ENCODE data around the gene CRNKL1. TPM values are rescaled to one million over a fixed set of nuclear protein-coding genes. Genes with fewer than 3 reads are reported as not detected.

CRNKL1 gene
- total RNA-seq, 1 experiment from 2014 or later: 6.7 TPM

GRCh38 chr20:20024942-20025341 lies 27.3 kb downstream of the CRNKL1 start:
- DNase-seq: no peak
- H3K27me3 Mint-ChIP-seq (ENCODE audit: unreplicated experiment): no peaks in the 10 kb centered on the region
- H3K4me3 Mint-ChIP-seq (ENCODE audit: low read depth, unreplicated experiment): no peak overlapping the region
- TF ChIP-seq, protein P1, sequence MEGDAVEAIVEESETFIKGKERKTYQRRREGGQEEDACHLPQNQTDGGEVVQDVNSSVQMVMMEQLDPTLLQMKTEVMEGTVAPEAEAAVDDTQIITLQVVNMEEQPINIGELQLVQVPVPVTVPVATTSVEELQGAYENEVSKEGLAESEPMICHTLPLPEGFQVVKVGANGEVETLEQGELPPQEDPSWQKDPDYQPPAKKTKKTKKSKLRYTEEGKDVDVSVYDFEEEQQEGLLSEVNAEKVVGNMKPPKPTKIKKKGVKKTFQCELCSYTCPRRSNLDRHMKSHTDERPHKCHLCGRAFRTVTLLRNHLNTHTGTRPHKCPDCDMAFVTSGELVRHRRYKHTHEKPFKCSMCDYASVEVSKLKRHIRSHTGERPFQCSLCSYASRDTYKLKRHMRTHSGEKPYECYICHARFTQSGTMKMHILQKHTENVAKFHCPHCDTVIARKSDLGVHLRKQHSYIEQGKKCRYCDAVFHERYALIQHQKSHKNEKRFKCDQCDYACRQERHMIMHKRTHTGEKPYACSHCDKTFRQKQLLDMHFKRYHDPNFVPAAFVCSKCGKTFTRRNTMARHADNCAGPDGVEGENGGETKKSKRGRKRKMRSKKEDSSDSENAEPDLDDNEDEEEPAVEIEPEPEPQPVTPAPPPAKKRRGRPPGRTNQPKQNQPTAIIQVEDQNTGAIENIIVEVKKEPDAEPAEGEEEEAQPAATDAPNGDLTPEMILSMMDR (IDR thresholded peaks at IDR 0.05; ENCODE audit: unreplicated experiment): no peak
- CTCF ChIA-PET: no interaction called here
- intact Hi-C loops (cut with micrococcal nuclease; ENCODE audit: unreplicated experiment): no loop called here
- BruUV-seq (replicated peaks): no TSS peak
- no peaks in the 10 kb centered on the region for H3K36me3 Mint-ChIP-seq (ENCODE audit: insufficient read depth, unreplicated experiment)
- H3K9me3 Mint-ChIP-seq (ENCODE audit: low read depth, unreplicated experiment): no peaks in the 10 kb centered on the region
- H3K4me1 Mint-ChIP-seq (ENCODE audit: low read depth, unreplicated experiment): no peaks in the 10 kb centered on the region
- no peak overlapping the region for H3K27ac Mint-ChIP-seq (ENCODE audit: unreplicated experiment)

DNA sequence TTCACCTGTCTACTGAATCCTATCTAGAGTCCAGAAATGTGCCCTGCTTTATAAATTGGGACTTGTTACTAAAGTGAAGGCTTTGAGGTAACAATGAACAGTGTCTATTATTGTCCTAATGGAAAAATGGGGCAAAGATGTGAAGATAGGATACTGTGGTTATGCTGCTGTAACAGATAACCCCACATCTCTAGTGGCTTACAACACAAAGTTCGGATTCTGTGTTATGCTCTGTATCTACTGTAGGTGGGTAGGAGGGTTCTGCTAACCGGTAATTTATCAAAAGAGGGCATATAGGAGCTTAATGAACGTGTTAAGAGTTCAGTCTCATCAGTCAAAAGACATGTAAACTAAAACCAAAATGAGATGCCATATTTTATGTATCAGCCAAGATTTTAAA lies 28.9 kb downstream of the CRNKL1 start:
- intact Hi-C loops (cut with micrococcal nuclease; ENCODE audit: unreplicated experiment): no loop called here
- CTCF ChIA-PET: no interaction called here
- H3K27me3 Mint-ChIP-seq (ENCODE audit: unreplicated experiment): no peaks in the 10 kb centered on the region
- H3K4me3 Mint-ChIP-seq (ENCODE audit: low read depth, unreplicated experiment): no peak overlapping the region
- peaks cover 2% of the 10 kb centered on the region for H3K4me1 Mint-ChIP-seq (ENCODE audit: low read depth, unreplicated experiment)
- BruUV-seq (replicated peaks): no TSS peak
- no peak overlapping the region for H3K27ac Mint-ChIP-seq (ENCODE audit: unreplicated experiment)
- H3K9me3 Mint-ChIP-seq (ENCODE audit: low read depth, unreplicated experiment): no peaks in the 10 kb centered on the region
- DNase-seq: no peak
- TF ChIP-seq, protein P1 (IDR thresholded peaks at IDR 0.05; ENCODE audit: unreplicated experiment): no peak
- no peaks in the 10 kb centered on the region for H3K36me3 Mint-ChIP-seq (ENCODE audit: insufficient read depth, unreplicated experiment)

DNA sequence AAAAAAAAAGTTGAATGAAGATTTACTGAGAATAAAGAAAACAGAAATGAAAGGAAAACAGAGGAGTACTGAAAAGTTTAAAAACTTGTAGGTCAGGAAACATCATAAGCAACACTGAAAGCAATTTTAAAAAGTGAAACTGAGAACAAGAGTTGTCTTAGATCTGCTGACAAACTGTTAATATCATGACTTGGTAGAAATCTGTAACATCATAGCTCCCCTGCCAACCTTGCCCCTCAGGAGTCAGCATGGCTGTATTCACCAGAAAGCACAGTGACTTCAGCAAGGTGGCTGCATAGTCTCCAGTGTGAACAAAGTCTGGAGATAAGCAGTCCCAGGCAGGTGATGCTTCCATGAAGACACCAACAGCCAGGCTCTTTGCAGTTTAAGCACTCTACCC lies 29.8 kb downstream of the CRNKL1 start:
- Mint-ChIP-seq H3K4me1 (ENCODE audit: low read depth, unreplicated experiment) (peaks cover 9% of the 10 kb centered on the region), H3K27ac (ENCODE audit: unreplicated experiment) (no peak overlapping the region), H3K27me3 (ENCODE audit: unreplicated experiment) (no peaks in the 10 kb centered on the region), H3K9me3 (ENCODE audit: low read depth, unreplicated experiment) (no peaks in the 10 kb centered on the region), H3K4me3 (ENCODE audit: low read depth, unreplicated experiment) (no peak overlapping the region), H3K36me3 (ENCODE audit: insufficient read depth, unreplicated experiment) (peaks cover 4% of the 10 kb centered on the region)
- intact Hi-C loops (cut with micrococcal nuclease; ENCODE audit: unreplicated experiment): no loop called here
- TF ChIP-seq, protein P1 (IDR thresholded peaks at IDR 0.05; ENCODE audit: unreplicated experiment): no peak
- DNase-seq: no peak
- BruUV-seq (replicated peaks): no TSS peak
- CTCF ChIA-PET: no interaction called here

GRCh38 chr20:20021835-20022234 lies 30.4 kb downstream of the CRNKL1 start:
- no TSS peak for BruUV-seq (replicated peaks)
- Mint-ChIP-seq H3K4me3 (ENCODE audit: low read depth, unreplicated experiment) (no peak overlapping the region), H3K9me3 (ENCODE audit: low read depth, unreplicated experiment) (no peaks in the 10 kb centered on the region), H3K27me3 (ENCODE audit: unreplicated experiment) (no peaks in the 10 kb centered on the region), H3K4me1 (ENCODE audit: low read depth, unreplicated experiment) (peaks cover 9% of the 10 kb centered on the region), H3K27ac (ENCODE audit: unreplicated experiment) (no peak overlapping the region), H3K36me3 (ENCODE audit: insufficient read depth, unreplicated experiment) (peaks cover 11% of the 10 kb centered on the region)
- intact Hi-C loops (cut with micrococcal nuclease; ENCODE audit: unreplicated experiment): no loop called here
- CTCF ChIA-PET: no interaction called here
- DNase-seq: no peak
- TF ChIP-seq, protein P1 (IDR thresholded peaks at IDR 0.05; ENCODE audit: unreplicated experiment): no peak

- TF ChIP-seq, protein P1 (IDR thresholded peaks at IDR 0.05; ENCODE audit: unreplicated experiment): no peak
- DNase-seq: no peak
- Mint-ChIP-seq H3K36me3 (ENCODE audit: insufficient read depth, unreplicated experiment) (peaks cover 13% of the 10 kb centered on the region), H3K9me3 (ENCODE audit: low read depth, unreplicated experiment) (no peaks in the 10 kb centered on the region), H3K27ac (ENCODE audit: unreplicated experiment) (no peak overlapping the region), H3K27me3 (ENCODE audit: unreplicated experiment) (no peaks in the 10 kb centered on the region), H3K4me1 (ENCODE audit: low read depth, unreplicated experiment) (peaks cover 9% of the 10 kb centered on the region), H3K4me3 (ENCODE audit: low read depth, unreplicated experiment) (no peak overlapping the region)
- intact Hi-C loops (cut with micrococcal nuclease; ENCODE audit: unreplicated experiment): no loop called here
- CTCF ChIA-PET: no interaction called here
- no TSS peak for BruUV-seq (replicated peaks)
Observed at GRCh38 chr20:20020908-20021307, 31.4 kb downstream of the CRNKL1 start.

All from Calu3 (cell line).